Neuron (in vitro differentiated cells): ENCODE data around the gene IL6R.

Source experiments
- H2AFZ ChIP-seq: one replicate; pipeline ENCODE4 v1.6.1; 2013; ENCODE audit warnings: low read depth, mild to moderate bottlenecking, inconsistent platforms, low read length, moderate library complexity
- H3K27me3 ChIP-seq: one replicate; pipeline ENCODE4 v1.6.1; 2013; ENCODE audit warnings: low read length; ENCODE audit not compliant: insufficient read depth
- H3K36me3 ChIP-seq: one replicate; pipeline ENCODE4 v1.6.1; 2013; ENCODE audit warnings: low read length; ENCODE audit not compliant: insufficient read depth
- H3K4me1 ChIP-seq: one replicate; pipeline ENCODE4 v1.6.1; 2013; ENCODE audit warnings: low read length; ENCODE audit not compliant: insufficient read depth
- H3K4me3 ChIP-seq: 2 replicates; pipeline ENCODE4 v1.5.1; 2013; ENCODE audit warnings: mild to moderate bottlenecking, low read length, moderate library complexity
- H3K9me3 ChIP-seq: one replicate; pipeline ENCODE4 v1.6.1; 2013; ENCODE audit warnings: low read length

Gene IL6R

DNA sequence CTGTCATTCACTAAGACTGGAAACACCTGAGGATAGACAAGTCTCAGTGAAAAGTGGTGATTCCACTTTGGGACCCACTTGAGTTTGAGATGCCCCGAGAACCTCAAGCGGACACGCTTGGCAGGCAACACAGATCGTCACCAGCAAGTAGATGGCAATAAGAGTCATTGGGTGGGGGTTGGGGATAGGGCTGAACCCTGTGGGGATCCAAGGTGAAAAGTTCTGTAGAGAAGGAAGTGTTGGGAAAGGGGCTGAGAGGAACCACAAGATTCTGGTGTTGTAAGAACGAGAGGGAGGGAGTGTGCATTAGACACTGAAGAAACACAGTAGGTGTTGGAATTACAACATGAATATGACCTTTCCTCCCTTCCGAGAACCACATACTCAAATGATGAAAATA lies 51.5 kb downstream of the IL6R start:
- H2AFZ ChIP-seq, result no peak overlapping the region
- H3K9me3 ChIP-seq, result no peaks in the 10 kb centered on the region
- H3K27me3 ChIP-seq, result no peaks in the 10 kb centered on the region
- H3K4me3 ChIP-seq, result no peak overlapping the region
- H3K36me3 ChIP-seq, result no peaks in the 10 kb centered on the region
- H3K4me1 ChIP-seq, result no peaks in the 10 kb centered on the region

DNA sequence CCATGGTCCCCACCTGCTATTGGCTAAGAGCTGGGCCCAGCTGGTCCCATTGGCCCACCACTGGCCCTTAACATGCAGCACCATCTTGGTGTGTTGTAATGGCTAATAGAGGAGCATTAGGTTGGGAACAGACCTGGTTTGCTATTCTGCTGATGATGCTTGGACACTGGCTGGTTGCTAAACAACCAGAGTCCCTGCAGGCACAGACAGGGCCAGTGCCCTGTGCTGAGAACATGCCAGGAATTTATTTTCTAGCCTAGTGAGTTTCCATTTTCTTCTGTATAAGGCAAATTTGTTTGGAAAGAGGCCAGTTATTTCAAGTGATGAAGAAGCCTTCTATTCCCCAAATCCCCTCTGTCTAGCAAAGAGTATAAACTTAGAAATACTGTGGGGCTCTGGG lies 53.9 kb downstream of the IL6R start:
- no peaks in the 10 kb centered on the region for H3K36me3 ChIP-seq
- H3K27me3 ChIP-seq, result no peaks in the 10 kb centered on the region
- no peak overlapping the region for H3K4me3 ChIP-seq
- no peaks in the 10 kb centered on the region for H3K4me1 ChIP-seq
- H2AFZ ChIP-seq, result no peak overlapping the region
- H3K9me3 ChIP-seq, result no peaks in the 10 kb centered on the region

- no peaks in the 10 kb centered on the region for H3K4me1 ChIP-seq
- no peak overlapping the region for H2AFZ ChIP-seq
- H3K9me3 ChIP-seq, result no peaks in the 10 kb centered on the region
- no peak overlapping the region for H3K4me3 ChIP-seq
- no peaks in the 10 kb centered on the region for H3K27me3 ChIP-seq
- no peaks in the 10 kb centered on the region for H3K36me3 ChIP-seq
Observed at GRCh38 chr1:154460695-154461260, 55.6 kb downstream of the IL6R start.

GRCh38 chr1:154463512-154463990 lies 58.4 kb downstream of the IL6R start:
- Histone ChIP-seq H3K4me3 (no peak overlapping the region), H3K4me1 (peaks cover 5% of the 10 kb centered on the region), H3K36me3 (no peaks in the 10 kb centered on the region), H3K27me3 (no peaks in the 10 kb centered on the region), H2AFZ (no peak overlapping the region), H3K9me3 (no peaks in the 10 kb centered on the region)

DNA sequence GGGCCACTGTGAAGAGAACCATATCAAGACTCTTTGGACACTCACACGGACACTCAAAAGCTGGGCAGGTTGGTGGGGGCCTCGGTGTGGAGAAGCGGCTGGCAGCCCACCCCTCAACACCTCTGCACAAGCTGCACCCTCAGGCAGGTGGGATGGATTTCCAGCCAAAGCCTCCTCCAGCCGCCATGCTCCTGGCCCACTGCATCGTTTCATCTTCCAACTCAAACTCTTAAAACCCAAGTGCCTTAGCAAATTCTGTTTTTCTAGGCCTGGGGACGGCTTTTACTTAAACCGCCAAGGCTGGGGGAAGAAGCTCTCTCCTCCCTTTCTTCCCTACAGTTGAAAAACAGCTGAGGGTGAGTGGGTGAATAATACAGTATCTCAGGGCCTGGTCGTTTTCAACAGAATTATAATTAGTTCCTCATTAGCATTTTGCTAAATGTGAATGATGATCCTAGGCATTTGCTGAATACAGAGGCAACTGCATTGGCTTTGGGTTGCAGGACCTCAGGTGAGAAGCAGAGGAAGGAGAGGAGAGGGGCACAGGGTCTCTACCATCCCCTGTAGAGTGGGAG lies 60.6 kb downstream of the IL6R start:
- H3K4me3 ChIP-seq, result no peak overlapping the region
- H2AFZ ChIP-seq, result no peak overlapping the region
- no peaks in the 10 kb centered on the region for H3K9me3 ChIP-seq
- H3K36me3 ChIP-seq, result no peaks in the 10 kb centered on the region
- H3K4me1 ChIP-seq, result peaks cover 5% of the 10 kb centered on the region
- H3K27me3 ChIP-seq, result no peaks in the 10 kb centered on the region

DNA sequence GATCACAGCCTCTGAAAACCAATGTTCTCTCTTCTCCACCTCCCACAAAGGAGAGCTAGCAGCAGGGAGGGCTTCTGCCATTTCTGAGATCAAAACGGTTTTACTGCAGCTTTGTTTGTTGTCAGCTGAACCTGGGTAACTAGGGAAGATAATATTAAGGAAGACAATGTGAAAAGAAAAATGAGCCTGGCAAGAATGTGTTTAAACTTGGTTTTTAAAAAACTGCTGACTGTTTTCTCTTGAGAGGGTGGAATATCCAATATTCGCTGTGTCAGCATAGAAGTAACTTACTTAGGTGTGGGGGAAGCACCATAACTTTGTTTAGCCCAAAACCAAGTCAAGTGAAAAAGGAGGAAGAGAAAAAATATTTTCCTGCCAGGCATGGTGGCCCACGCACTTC lies 61.1 kb downstream of the IL6R start:
- H3K4me3 ChIP-seq, result no peak overlapping the region
- no peaks in the 10 kb centered on the region for H3K9me3 ChIP-seq
- H2AFZ ChIP-seq, result no peak overlapping the region
- H3K27me3 ChIP-seq, result no peaks in the 10 kb centered on the region
- peaks cover 5% of the 10 kb centered on the region for H3K4me1 ChIP-seq
- H3K36me3 ChIP-seq, result no peaks in the 10 kb centered on the region

GRCh38 chr1:154466921-154467417 lies 61.8 kb downstream of the IL6R start:
- Histone ChIP-seq H2AFZ (no peak overlapping the region), H3K4me1 (peaks cover 5% of the 10 kb centered on the region), H3K27me3 (no peaks in the 10 kb centered on the region), H3K9me3 (no peaks in the 10 kb centered on the region), H3K36me3 (no peaks in the 10 kb centered on the region), H3K4me3 (no peak overlapping the region)

GRCh38 chr1:154467434-154468102 lies 62.4 kb downstream of the IL6R start:
- no peaks in the 10 kb centered on the region for H3K27me3 ChIP-seq
- no peaks in the 10 kb centered on the region for H3K36me3 ChIP-seq
- no peak overlapping the region for H2AFZ ChIP-seq

GRCh38 chr1:154468535-154469250 lies 63.5 kb downstream of the IL6R start:
- Histone ChIP-seq H2AFZ (no peak overlapping the region), H3K36me3 (no peaks in the 10 kb centered on the region), H3K9me3 (no peaks in the 10 kb centered on the region), H3K4me3 (no peak overlapping the region), H3K4me1 (peaks cover 5% of the 10 kb centered on the region), H3K27me3 (no peaks in the 10 kb centered on the region)

More at GRCh38 chr1:154467434-154468102, 62.4 kb downstream of the IL6R start:
- no peak overlapping the region for H3K4me3 ChIP-seq
- peaks cover 5% of the 10 kb centered on the region for H3K4me1 ChIP-seq
- no peaks in the 10 kb centered on the region for H3K9me3 ChIP-seq

GRCh38 chr1:154469844-154470560 lies 64.9 kb downstream of the IL6R start:
- no peaks in the 10 kb centered on the region for H3K9me3 ChIP-seq
- no peaks in the 10 kb centered on the region for H3K36me3 ChIP-seq
- peaks cover 5% of the 10 kb centered on the region for H3K4me1 ChIP-seq
- no peak overlapping the region for H3K4me3 ChIP-seq
- no peaks in the 10 kb centered on the region for H3K27me3 ChIP-seq
- no peak overlapping the region for H2AFZ ChIP-seq

GRCh38 chr1:154471304-154471703 lies 66.2 kb downstream of the IL6R start:
- no peak overlapping the region for H3K4me3 ChIP-seq
- H2AFZ ChIP-seq, result no peak overlapping the region
- no peaks in the 10 kb centered on the region for H3K36me3 ChIP-seq
- no peaks in the 10 kb centered on the region for H3K27me3 ChIP-seq
- H3K9me3 ChIP-seq, result no peaks in the 10 kb centered on the region
- peaks cover 2% of the 10 kb centered on the region for H3K4me1 ChIP-seq

DNA sequence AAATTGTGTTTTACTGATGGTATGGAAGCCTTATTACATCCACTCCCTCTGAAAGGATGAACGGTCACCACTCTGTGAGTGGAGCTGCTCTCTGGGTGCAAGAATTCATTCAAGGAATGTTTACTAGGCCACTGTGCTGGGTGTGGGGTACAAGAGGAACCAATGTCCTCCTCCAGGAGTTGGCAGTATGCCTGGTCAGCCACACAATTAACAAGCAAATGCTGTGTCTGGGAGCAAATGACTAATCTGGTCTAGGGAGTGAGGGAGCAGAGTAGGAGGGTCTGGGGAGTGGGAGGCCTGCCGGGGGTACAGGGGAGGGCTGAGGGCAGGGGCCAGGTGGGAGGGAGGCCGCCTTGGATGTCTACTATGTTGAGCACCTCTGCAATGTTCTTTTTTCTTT lies 69.7 kb downstream of the IL6R start:
- H3K4me3 ChIP-seq, result no peak overlapping the region
- no peak overlapping the region for H2AFZ ChIP-seq
- H3K27me3 ChIP-seq, result no peaks in the 10 kb centered on the region
- H3K4me1 ChIP-seq, result no peaks in the 10 kb centered on the region
- no peaks in the 10 kb centered on the region for H3K9me3 ChIP-seq
- H3K36me3 ChIP-seq, result no peaks in the 10 kb centered on the region
